IMR-90 (cell line): ENCODE data around the gene B4GALT5. TPM values are rescaled to one million over a fixed set of nuclear protein-coding genes. Genes with fewer than 3 reads are reported as not detected.

Experiments used
- ATAC-seq: fragments of 200-7000 bp; cut with Tn5 transposase; 2 replicates; pipeline ENCODE4 v1.9.1; 2020; ENCODE audit warnings: low read depth, mild to moderate bottlenecking, moderate library complexity
- BruUV-seq: library from RNA; stranded (reverse); fragments of 400-500 nt; replicated peaks from 2 replicates; lab custom pipeline; 2021; lab: Mats Ljungman, UMichigan
- CTCF ChIA-PET: fragments of 300-600 bp; formaldehyde crosslinking; extraction: SDS; loops from one replicate; lab custom pipeline; 2021; ENCODE audit warnings: antibody characterized with exemption; lab: Yijun Ruan, JAX
- POLR2A ChIA-PET: fragments of 300-600 bp; sonication (Branson Sonifier 250); formaldehyde crosslinking; loops from one replicate; lab custom pipeline; 2022; ENCODE audit warnings: antibody characterized with exemption; ENCODE audit not compliant: unreplicated experiment; lab: Charles Lee
- DNase-seq: peaks from one replicate; pipeline ENCODE4 v3.0.0; 2013
- H2AFZ ChIP-seq: replicated peaks from 2 replicates; pipeline ENCODE3; 2013; ENCODE audit warnings: low read length, mild to moderate bottlenecking; ENCODE audit not compliant: poor library complexity
- H2AK5ac ChIP-seq: 2 replicates; pipeline ENCODE4 v1.6.1; 2013; ENCODE audit warnings: low read depth, low read length, inconsistent platforms
- H2AK9ac ChIP-seq: replicated peaks from 2 replicates; pipeline ENCODE3; 2013; ENCODE audit warnings: mild to moderate bottlenecking, low read depth, low read length, moderate library complexity; ENCODE audit not compliant: poor library complexity
- H2BK120ac ChIP-seq: 2 replicates; pipeline ENCODE4 v1.6.1; 2013; ENCODE audit warnings: low read depth, low read length, inconsistent platforms
- H2BK15ac ChIP-seq: 3 replicates; pipeline ENCODE4 v1.6.1; 2013; ENCODE audit warnings: low read depth, low read length, inconsistent platforms
- H2BK20ac ChIP-seq: 2 replicates; pipeline ENCODE4 v1.6.1; 2013; ENCODE audit warnings: low read depth, mild to moderate bottlenecking, inconsistent platforms, low read length, moderate library complexity
- H2BK5ac ChIP-seq: 2 replicates; pipeline ENCODE4 v1.6.1; 2013; ENCODE audit warnings: mild to moderate bottlenecking, low read depth, low read length, inconsistent platforms; ENCODE audit not compliant: poor library complexity, severe bottlenecking
- H3K14ac ChIP-seq: replicated peaks from 2 replicates; pipeline ENCODE4 v1.6.1; 2013; ENCODE audit warnings: low read depth, low read length, inconsistent platforms
- H3K18ac ChIP-seq: 2 replicates; pipeline ENCODE4 v1.6.1; 2013; ENCODE audit warnings: low read depth, low read length, control low read depth
- H3K23ac ChIP-seq: 2 replicates; pipeline ENCODE4 v1.6.1; 2013; ENCODE audit warnings: low read depth, low read length, inconsistent platforms
- H3K27ac ChIP-seq: 2 replicates; pipeline ENCODE4 v1.5.1; 2013; ENCODE audit warnings: mild to moderate bottlenecking, control low read depth, low read length; ENCODE audit not compliant: insufficient read depth
- H3K27me3 ChIP-seq: 2 replicates; pipeline ENCODE4 v1.6.1; 2013; ENCODE audit warnings: low read length; ENCODE audit not compliant: control insufficient read depth, insufficient read depth
- H3K36me3 ChIP-seq: 2 replicates; pipeline ENCODE4 v1.6.1; 2013; ENCODE audit warnings: low read length, mixed read lengths; ENCODE audit not compliant: control insufficient read depth, insufficient read depth
- H3K4ac ChIP-seq: 2 replicates; pipeline ENCODE4 v1.6.1; 2013; ENCODE audit warnings: low read depth, low read length, inconsistent platforms
- H3K4me1 ChIP-seq: 2 replicates; pipeline ENCODE4 v1.6.1; 2013; ENCODE audit warnings: low read length, mixed read lengths; ENCODE audit not compliant: control insufficient read depth, insufficient read depth
- H3K4me2 ChIP-seq: 2 replicates; pipeline ENCODE4 v1.6.1; 2013; ENCODE audit warnings: low read depth, mild to moderate bottlenecking, control low read depth, low read length, moderate library complexity
- H3K4me3 ChIP-seq: 2 replicates; pipeline ENCODE4 v1.5.1; 2013; ENCODE audit warnings: low read depth, mild to moderate bottlenecking, control low read depth, low read length, moderate library complexity; ENCODE audit not compliant: insufficient read depth
- H3K56ac ChIP-seq: 2 replicates; pipeline ENCODE4 v1.6.1; 2013; ENCODE audit warnings: low read length, inconsistent platforms; ENCODE audit not compliant: insufficient read depth; ENCODE audit errors: extremely low read depth
- H3K79me1 ChIP-seq, 2 experiments: 2 replicates each; pipeline ENCODE4 v1.6.1; 2013; ENCODE audit warnings: low read length in 2 of 2, inconsistent platforms in 1 of 2, low read depth in 1 of 2
- H3K9ac ChIP-seq: 2 replicates; pipeline ENCODE4 v1.6.1; 2013; ENCODE audit warnings: low read depth, low read length, control low read depth
- H3K9me1 ChIP-seq: 2 replicates; pipeline ENCODE4 v1.6.1; 2013; ENCODE audit warnings: low read length, inconsistent platforms; ENCODE audit not compliant: insufficient read depth
- H3K9me3 ChIP-seq: 2 replicates; pipeline ENCODE4 v1.6.1; 2013; ENCODE audit warnings: low read length; ENCODE audit not compliant: control insufficient read depth, insufficient read depth
- H4K20me1 ChIP-seq: 2 replicates; pipeline ENCODE4 v1.6.1; 2013; ENCODE audit warnings: low read length, inconsistent platforms; ENCODE audit not compliant: insufficient read depth
- H4K5ac ChIP-seq: 2 replicates; pipeline ENCODE4 v1.6.1; 2013; ENCODE audit warnings: mild to moderate bottlenecking, low read depth, low read length, control low read depth
- H4K8ac ChIP-seq, 2 experiments: 2 replicates each; pipeline ENCODE4 v1.6.1; 2013; ENCODE audit warnings: low read depth in 2 of 2, low read length in 2 of 2, control low read depth in 1 of 2, inconsistent platforms in 1 of 2
- H4K91ac ChIP-seq: 2 replicates; pipeline ENCODE4 v1.6.1; 2013; ENCODE audit warnings: low read depth, low read length, inconsistent platforms; ENCODE audit not compliant: insufficient read depth
- BHLHE40 ChIP-seq: fragments of 150-350 bp; IDR thresholded peaks from 2 replicates; pipeline ENCODE4 v1.6.1; 2016; ENCODE audit warnings: mild to moderate bottlenecking, low read depth, low read length
- CEBPB ChIP-seq: IDR thresholded peaks from 2 replicates; pipeline ENCODE4 v1.6.1; 2012; ENCODE audit warnings: low read depth, low read length, improper control_type of control experiment
- CHD1 ChIP-seq: IDR thresholded peaks from 2 replicates; pipeline ENCODE4 v1.6.1; 2012; ENCODE audit warnings: low read depth, low read length, improper control_type of control experiment
- ELK1 ChIP-seq: fragments of 150-350 bp; IDR thresholded peaks from 2 replicates; pipeline ENCODE4 v1.6.1; 2016; ENCODE audit warnings: low read depth, mild to moderate bottlenecking, low read length, moderate library complexity, borderline replicate concordance
- FOS ChIP-seq: fragments of 150-350 bp; IDR thresholded peaks from 2 replicates; pipeline ENCODE4 v1.6.1; 2016; ENCODE audit warnings: low read depth, low read length
- MAZ ChIP-seq: IDR thresholded peaks from 2 replicates; pipeline ENCODE4 v1.6.1; 2012; ENCODE audit warnings: low read depth, mild to moderate bottlenecking, low read length, improper control_type of control experiment, moderate library complexity, borderline replicate concordance
- NFE2L2 ChIP-seq: fragments of 150-350 bp; IDR thresholded peaks from 2 replicates; pipeline ENCODE4 v1.6.1; 2016; ENCODE audit warnings: low read depth, mild to moderate bottlenecking, low read length
- POLR2A ChIP-seq: IDR thresholded peaks from 2 replicates; pipeline ENCODE4 v1.6.1; 2012; ENCODE audit warnings: mild to moderate bottlenecking, low read depth, low read length
- RAD21 ChIP-seq: IDR thresholded peaks from 2 replicates; pipeline ENCODE4 v1.6.1; 2012; ENCODE audit warnings: low read length, improper control_type of control experiment
- RCOR1 ChIP-seq: IDR thresholded peaks from 2 replicates; pipeline ENCODE4 v1.6.1; 2012; ENCODE audit warnings: mild to moderate bottlenecking, low read length, improper control_type of control experiment; ENCODE audit not compliant: insufficient replicate concordance
- RFX5 ChIP-seq: IDR thresholded peaks from 2 replicates; pipeline ENCODE4 v1.8.0; 2012; ENCODE audit warnings: low read depth, mild to moderate bottlenecking, low read length, moderate library complexity
- SMC3 ChIP-seq: fragments of 150-350 bp; IDR thresholded peaks from 2 replicates; pipeline ENCODE4 v1.6.1; 2016; ENCODE audit warnings: low read depth, mild to moderate bottlenecking, antibody characterized with exemption, low read length, moderate library complexity
- USF2 ChIP-seq: fragments of 150-350 bp; IDR thresholded peaks from 2 replicates; pipeline ENCODE4 v1.6.1; 2017; ENCODE audit warnings: mild to moderate bottlenecking, antibody characterized with exemption, low read length, low read depth
- WGBS, 2 experiments: methylation state at CpG; one replicate each; pipeline versions ENCODE4 v1.1.5 to v1.1.7; 2013; ENCODE audit warnings: missing lambda C conversion rate in 2 of 2; ENCODE audit not compliant: insufficient read length in 1 of 2; ENCODE audit errors: extremely low coverage in 2 of 2; 5-methylcytosine and 5-hydroxymethylcytosine counted together
- dilution Hi-C: fragments of 300-500 bp; cut with HindIII; formaldehyde crosslinking; loops from one replicate; pipeline ENCODE4 v1.14.3; 2018; ENCODE audit warnings: low sequenced_read_pairs; ENCODE audit not compliant: unreplicated experiment
- in situ Hi-C: fragments of 300-500 bp; cut with MboI; formaldehyde crosslinking; loops from 3 replicates; pipeline ENCODE4 v1.14.3; 2019; ENCODE audit warnings: low sequenced_read_pairs, inconsistent platforms, mixed read lengths
- intact Hi-C: fragments of 100-400 bp; cut with micrococcal nuclease; formaldehyde crosslinking; loops from 2 replicates; pipeline ENCODE4 v1.10.0; 2022
- polyA plus RNA-seq, 3 experiments: library from polyadenylated mRNA; depleted of rRNA; stranded (reverse); fragments of >200 nt; gene quantifications; 2 replicates each; pipeline ENCODE4 v1.2.3, GENCODE V29; 2012; ENCODE audit warnings: low replicate concordance in 1 of 3
- total RNA-seq: library from RNA; depleted of rRNA; stranded (reverse); fragments of >200 nt; gene quantifications from 2 replicates; pipeline ENCODE4 v1.2.3, GENCODE V29; 2012
- TF ChIP-seq, protein P1 (sequence below): conservative IDR thresholded peaks from 2 replicates; pipeline ENCODE4 v1.5.1; 2012; ENCODE audit warnings: mild to moderate bottlenecking, low read depth, low read length, improper control_type of control experiment

B4GALT5 gene
- total and polyA plus RNA-seq, 2 of the 4 experiments (the other 2 are of a cell fraction): 11.3 to 20.4 TPM

- ChIA-PET POLR2A (no interaction called here), CTCF (no interaction called here)
- dilution Hi-C loops (no loop called here), intact Hi-C loops (loop anchor here (10.0 kb wide), 1 partner anchor 455 kb away; no protein-coding TSS in a partner anchor), in situ Hi-C loops (loop anchor here (25.0 kb wide), 1 partner anchor 468 kb away; no protein-coding TSS in a partner anchor)
- H2AFZ ChIP-seq: no peak overlapping the region
- H3K27me3 ChIP-seq: peaks cover 7% of the 10 kb centered on the region; the same call in 1 of the 2 replicates
- no peak overlapping the region for H4K8ac ChIP-seq
- no peak overlapping the region for H3K56ac ChIP-seq
- H3K36me3 ChIP-seq: no peaks in the 10 kb centered on the region
- H3K14ac ChIP-seq: no peak overlapping the region
- H3K27ac ChIP-seq: no peak overlapping the region
- no peak overlapping the region for H2AK9ac ChIP-seq
- no peak overlapping the region for H4K91ac ChIP-seq
- 59 to 88% methylated on average over 4 of the region's 4 CpGs for WGBS, 2 experiments
- H3K4me3 ChIP-seq: no peak overlapping the region
- H4K20me1 ChIP-seq: no peaks in the 10 kb centered on the region
- no peak overlapping the region for H3K23ac ChIP-seq
- H3K79me1 ChIP-seq: no peaks in the 10 kb centered on the region
- H3K18ac ChIP-seq: no peak overlapping the region
- DNase-seq (no peak), ATAC-seq (no peak)
- no peak overlapping the region for H3K9ac ChIP-seq
- BruUV-seq: no TSS peak
- H4K5ac ChIP-seq: no peak overlapping the region
- H3K9me3 ChIP-seq: peaks cover 11% of the 10 kb centered on the region
- no peak overlapping the region for H3K4me2 ChIP-seq
- H2BK15ac ChIP-seq: no peak overlapping the region
- H3K4ac ChIP-seq: no peak overlapping the region
- no peaks in the 10 kb centered on the region for H3K4me1 ChIP-seq
- no peak overlapping the region for H2AK5ac ChIP-seq
- peak overlapping the region; percentile 74 for H2BK5ac ChIP-seq
- no peak overlapping the region for H2BK120ac ChIP-seq
- H3K9me1 ChIP-seq: no peaks in the 10 kb centered on the region
- no peak overlapping the region for H2BK20ac ChIP-seq
- TF ChIP-seq FOS (no peak), RAD21 (no peak), SMC3 (no peak), NFE2L2 (no peak), MAZ (no peak), CEBPB (no peak), USF2 (no peak), POLR2A (no peak), RCOR1 (no peak), RFX5 (no peak), ELK1 (no peak), CHD1 (no peak), BHLHE40 (no peak)
- TF ChIP-seq, protein P1, sequence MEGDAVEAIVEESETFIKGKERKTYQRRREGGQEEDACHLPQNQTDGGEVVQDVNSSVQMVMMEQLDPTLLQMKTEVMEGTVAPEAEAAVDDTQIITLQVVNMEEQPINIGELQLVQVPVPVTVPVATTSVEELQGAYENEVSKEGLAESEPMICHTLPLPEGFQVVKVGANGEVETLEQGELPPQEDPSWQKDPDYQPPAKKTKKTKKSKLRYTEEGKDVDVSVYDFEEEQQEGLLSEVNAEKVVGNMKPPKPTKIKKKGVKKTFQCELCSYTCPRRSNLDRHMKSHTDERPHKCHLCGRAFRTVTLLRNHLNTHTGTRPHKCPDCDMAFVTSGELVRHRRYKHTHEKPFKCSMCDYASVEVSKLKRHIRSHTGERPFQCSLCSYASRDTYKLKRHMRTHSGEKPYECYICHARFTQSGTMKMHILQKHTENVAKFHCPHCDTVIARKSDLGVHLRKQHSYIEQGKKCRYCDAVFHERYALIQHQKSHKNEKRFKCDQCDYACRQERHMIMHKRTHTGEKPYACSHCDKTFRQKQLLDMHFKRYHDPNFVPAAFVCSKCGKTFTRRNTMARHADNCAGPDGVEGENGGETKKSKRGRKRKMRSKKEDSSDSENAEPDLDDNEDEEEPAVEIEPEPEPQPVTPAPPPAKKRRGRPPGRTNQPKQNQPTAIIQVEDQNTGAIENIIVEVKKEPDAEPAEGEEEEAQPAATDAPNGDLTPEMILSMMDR: no peak
Measured at GRCh38 chr20:49619113-49620048, 94.3 kb downstream of the B4GALT5 start.
